Hepatocyte (in vitro differentiated cells): ENCODE data around the gene ANKRD12.

Experiments used
- CTCF ChIP-seq: fragments of 200-600 bp; sonication (generic); IDR thresholded peaks from 2 replicates; pipeline ENCODE4 v1.5.1; 2016; ENCODE audit warnings: antibody characterized with exemption, mild to moderate bottlenecking; ENCODE audit not compliant: poor library complexity
- EZH2 ChIP-seq: fragments of 200-600 bp; sonication (generic); IDR thresholded peaks from 2 replicates; pipeline ENCODE4 v1.6.1; 2016; ENCODE audit warnings: antibody characterized with exemption, mild to moderate bottlenecking, borderline replicate concordance

- no peak for TF ChIP-seq CTCF
- TF ChIP-seq EZH2 = no peak
Measured at GRCh38 chr18:9105420-9105819, 31.2 kb upstream of the ANKRD12 start.
